OCI-LY3 (cell line): ENCODE measurements around the gene CERS2.

Experiments
- H2AFZ ChIP-seq: fragments of 200-600, 300-600 bp; shearing (Covaris generic); 2 replicates; pipeline ENCODE4 v1.6.0; 2014; ENCODE audit warnings: antibody characterized with exemption, low read depth, low read length
- H3K27ac ChIP-seq: fragments of 200-600, 300-600 bp; sonication (generic); 2 replicates; pipeline ENCODE4 v1.5.1; 2014; ENCODE audit warnings: mild to moderate bottlenecking, low read length, moderate library complexity, mixed read lengths
- H3K27me3 ChIP-seq: fragments of 200-600, 300-600 bp; sonication (generic); 2 replicates; pipeline ENCODE4 v1.6.1; 2014; ENCODE audit warnings: low read depth, low read length, mixed read lengths
- H3K36me3 ChIP-seq: fragments of 200-600, 300-600 bp; sonication (generic); replicated peaks from 2 replicates; pipeline ENCODE3; 2014; ENCODE audit warnings: low read depth, low read length, mixed read lengths
- H3K4me1 ChIP-seq: fragments of 300-600, 200-600 bp; sonication (generic); 2 replicates; pipeline ENCODE4 v1.6.1; 2014; ENCODE audit warnings: low read length, mixed read lengths
- H3K4me2 ChIP-seq: fragments of 200-600, 300-600 bp; sonication (generic); 2 replicates; pipeline ENCODE4 v1.6.1; 2014; ENCODE audit warnings: low read length, mixed read lengths
- H3K4me3 ChIP-seq: fragments of 300-600, 200-600 bp; sonication (generic); 2 replicates; pipeline ENCODE4 v1.5.1; 2014; ENCODE audit warnings: antibody characterized with exemption, mild to moderate bottlenecking, low read length, moderate library complexity
- H3K79me2 ChIP-seq: fragments of 300-600, 200-600 bp; shearing (Covaris generic); 2 replicates; pipeline ENCODE4 v1.6.1; 2014; ENCODE audit warnings: mild to moderate bottlenecking, low read length, mixed read lengths
- H3K9ac ChIP-seq: fragments of 300-600, 200-600 bp; shearing (Covaris generic); 2 replicates; pipeline ENCODE4 v1.6.0; 2014; ENCODE audit warnings: mild to moderate bottlenecking, low read length, moderate library complexity
- H3K9me3 ChIP-seq: fragments of 200-600, 300-600 bp; shearing (Covaris generic); 2 replicates; pipeline ENCODE4 v1.6.1; 2014; ENCODE audit warnings: low read length, mixed read lengths; ENCODE audit not compliant: insufficient read depth
- H4K20me1 ChIP-seq: fragments of 200-600, 300-600 bp; sonication (generic); 2 replicates; pipeline ENCODE4 v1.6.1; 2016; ENCODE audit warnings: low read length, mixed read lengths; ENCODE audit not compliant: insufficient read depth
- CTCF ChIP-seq: fragments of 200-600, 300-600 bp; sonication (generic); IDR thresholded peaks from 2 replicates; pipeline ENCODE4 v1.5.1; 2014; ENCODE audit warnings: antibody characterized with exemption, low read length, low read depth
- EZH2phosphoT487 ChIP-seq: fragments of 200-600 bp; shearing (Covaris generic); IDR thresholded peaks from 2 replicates; pipeline ENCODE4 v1.6.1; 2018; ENCODE audit warnings: antibody characterized with exemption, mixed run types, low read depth

Gene CERS2

GRCh38 chr1:150957666-150958065 is 17.0 kb downstream of the CERS2 start:
- no peaks in the 10 kb centered on the region for H3K9me3 ChIP-seq
- H3K79me2 ChIP-seq, result no peaks in the 10 kb centered on the region
- H3K4me2 ChIP-seq, result no peak overlapping the region
- H3K27me3 ChIP-seq, result no peaks in the 10 kb centered on the region
- H3K27ac ChIP-seq, result no peak overlapping the region
- no peak for TF ChIP-seq EZH2phosphoT487
- TF ChIP-seq CTCF, result no peak
- H3K4me1 ChIP-seq, result no peaks in the 10 kb centered on the region
- no peak overlapping the region for H3K9ac ChIP-seq
- no peak overlapping the region for H3K4me3 ChIP-seq
- H4K20me1 ChIP-seq, result no peaks in the 10 kb centered on the region
- H3K36me3 ChIP-seq, result peaks cover 59% of the 10 kb centered on the region
- no peak overlapping the region for H2AFZ ChIP-seq

GRCh38 chr1:150955280-150955679 is 19.4 kb downstream of the CERS2 start:
- no peak for TF ChIP-seq CTCF
- TF ChIP-seq EZH2phosphoT487, result no peak
- H3K27ac ChIP-seq, result no peak overlapping the region
- no peak overlapping the region for H3K9ac ChIP-seq
- no peak overlapping the region for H3K4me3 ChIP-seq
- no peaks in the 10 kb centered on the region for H4K20me1 ChIP-seq
- H3K27me3 ChIP-seq, result no peaks in the 10 kb centered on the region
- no peaks in the 10 kb centered on the region for H3K4me1 ChIP-seq
- no peak overlapping the region for H3K4me2 ChIP-seq
- H3K79me2 ChIP-seq, result no peaks in the 10 kb centered on the region
- H3K9me3 ChIP-seq, result no peaks in the 10 kb centered on the region
- H2AFZ ChIP-seq, result no peak overlapping the region
- peaks cover 59% of the 10 kb centered on the region for H3K36me3 ChIP-seq

DNA sequence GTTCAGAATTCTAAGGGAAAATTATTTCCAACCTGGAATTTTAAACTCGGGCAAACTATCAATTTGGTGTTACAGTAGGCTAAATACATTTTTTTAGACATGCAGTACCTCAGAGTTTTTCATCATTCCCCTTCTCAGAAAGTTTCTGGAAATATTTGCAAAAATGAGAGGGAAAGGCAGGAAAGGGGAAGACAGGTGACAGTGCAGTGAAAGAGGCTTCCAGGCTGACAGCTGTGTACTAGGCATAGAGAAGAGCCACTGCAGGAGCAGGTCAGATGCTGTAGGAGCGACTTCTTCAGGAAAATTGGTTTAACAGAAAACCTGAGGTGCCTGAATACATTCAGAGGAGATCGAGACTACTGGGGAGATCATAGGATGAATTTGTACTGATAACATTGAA is 19.9 kb downstream of the CERS2 start:
- Histone ChIP-seq H3K79me2 (no peaks in the 10 kb centered on the region), H3K36me3 (peaks cover 59% of the 10 kb centered on the region), H3K4me2 (no peak overlapping the region)

GRCh38 chr1:150944856-150945255 is 29.8 kb downstream of the CERS2 start:
- H2AFZ ChIP-seq, result no peak overlapping the region
- H3K4me3 ChIP-seq, result no peak overlapping the region
- H3K79me2 ChIP-seq, result no peaks in the 10 kb centered on the region
- no peaks in the 10 kb centered on the region for H3K9me3 ChIP-seq
- H3K36me3 ChIP-seq, result peaks cover 67% of the 10 kb centered on the region
- no peak overlapping the region for H3K27ac ChIP-seq
- H3K4me2 ChIP-seq, result no peak overlapping the region
- H4K20me1 ChIP-seq, result no peaks in the 10 kb centered on the region
- H3K4me1 ChIP-seq, result no peaks in the 10 kb centered on the region
- no peaks in the 10 kb centered on the region for H3K27me3 ChIP-seq
- H3K9ac ChIP-seq, result no peak overlapping the region
- TF ChIP-seq CTCF (no peak), EZH2phosphoT487 (no peak)

More for the DNA sequence above, 19.9 kb downstream of the CERS2 start:
- H3K27me3 ChIP-seq, result no peaks in the 10 kb centered on the region
- TF ChIP-seq EZH2phosphoT487 (no peak), CTCF (no peak)
- no peaks in the 10 kb centered on the region for H3K4me1 ChIP-seq
- no peak overlapping the region for H3K27ac ChIP-seq
- H3K9me3 ChIP-seq, result no peaks in the 10 kb centered on the region
- H3K4me3 ChIP-seq, result no peak overlapping the region
- no peak overlapping the region for H2AFZ ChIP-seq
- no peaks in the 10 kb centered on the region for H4K20me1 ChIP-seq
- H3K9ac ChIP-seq, result no peak overlapping the region
